Hematopoietic multipotent progenitor cell treated with erythropoietin and hydrocortisone succinate and interleukin-3 and kit ligand, for 17 days (in vitro differentiated cells): ENCODE data around the gene P2RY6.
"Not testable (repeated sequence)": the region's sequence is repeated elsewhere in the genome, so short reads cannot be mapped to it uniquely, and the experiment has no call there.

ENCODE experiments used
- DNase-seq: peaks from one replicate; pipeline ENCODE4 v3.0.0-alpha.2; 2015; ENCODE audit warnings: low spot score

Gene P2RY6

GRCh38 chr11:73271936-73272679 lies at the start of gene P2RY6:
Gene P2RY6, plus strand, starts transcription at chr11:73272338. Its CDS starts 24,181 bp downstream, at chr11:73296519.
- DNase-seq, result no peak

- no peak for DNase-seq
Measured at GRCh38 chr11:73223998-73224730, 48.0 kb upstream of the P2RY6 start.

- DNase-seq, result no peak
Measured at GRCh38 chr11:73225001-73225686, 47.0 kb upstream of the P2RY6 start.

GRCh38 chr11:73225851-73226250 lies 46.3 kb upstream of the P2RY6 start:
- no peak for DNase-seq

- no peak for DNase-seq
Measured at GRCh38 chr11:73226297-73227006, 45.7 kb upstream of the P2RY6 start.

- DNase-seq, result no peak
Measured at GRCh38 chr11:73227571-73228211, 44.4 kb upstream of the P2RY6 start.

- DNase-seq, result no peak
Measured at GRCh38 chr11:73228268-73229134, 43.6 kb upstream of the P2RY6 start.

- no peak for DNase-seq
Measured at GRCh38 chr11:73229321-73229895, 42.7 kb upstream of the P2RY6 start.

GRCh38 chr11:73229896-73230875 lies 42.0 kb upstream of the P2RY6 start:
- no peak for DNase-seq

- DNase-seq, result no peak
Measured at GRCh38 chr11:73230931-73231330, 41.2 kb upstream of the P2RY6 start.

GRCh38 chr11:73232487-73232886 lies 39.7 kb upstream of the P2RY6 start:
- DNase-seq, result not testable (repeated sequence)

- no peak for DNase-seq
Measured at GRCh38 chr11:73233211-73233610, 38.9 kb upstream of the P2RY6 start.

GRCh38 chr11:73233692-73234470 lies 38.3 kb upstream of the P2RY6 start:
- DNase-seq, result no peak

- no peak for DNase-seq
Measured at GRCh38 chr11:73234471-73235181, 37.5 kb upstream of the P2RY6 start.

- DNase-seq, result no peak
Measured at GRCh38 chr11:73235236-73235786, 36.8 kb upstream of the P2RY6 start.

- no peak for DNase-seq
Measured at GRCh38 chr11:73236205-73236765, 35.9 kb upstream of the P2RY6 start.

GRCh38 chr11:73236854-73237253 lies 35.3 kb upstream of the P2RY6 start:
- DNase-seq, result peak; percentile 24
